OCI-LY7 (cell line): ENCODE data around the gene MAZ.

Source experiments
- CTCF ChIP-seq: fragments of 200-600 bp; sonication (generic); conservative IDR thresholded peaks from 2 replicates; pipeline ENCODE4 v1.5.1; 2014; ENCODE audit warnings: mild to moderate bottlenecking, antibody characterized with exemption, low read length, moderate library complexity, mixed read lengths
- EZH2phosphoT487 ChIP-seq: fragments of 200-600 bp; sonication (generic); IDR thresholded peaks from 2 replicates; pipeline ENCODE4 v1.6.1; 2018; ENCODE audit warnings: low read depth, borderline replicate concordance, mild to moderate bottlenecking, mixed run types, antibody characterized with exemption, low read length, moderate library complexity, mixed read lengths

GRCh38 chr16:29834079-29834478 lies 27.8 kb downstream of the MAZ start:
- no peak for TF ChIP-seq CTCF
- no peak for TF ChIP-seq EZH2phosphoT487
